Endometrial microvascular endothelial cells (primary cell): ENCODE data around the gene GARIN1A. TPM values are rescaled to one million over a fixed set of nuclear protein-coding genes. Genes with fewer than 3 reads are reported as not detected.
"Not testable (repeated sequence)": the region's sequence is repeated elsewhere in the genome, so short reads cannot be mapped to it uniquely, and the experiment has no call there.

Experiments
- in situ Hi-C: cut with HindIII; loops from 2 replicates; pipeline ENCODE4 v1.10.0; 2017; ENCODE audit warnings: low sequenced_read_pairs, low pct_unique_long_range_greater_than_20kb; ENCODE audit errors: inconsistent ontology term
- total RNA-seq: library from RNA; depleted of rRNA; stranded (reverse); fragments of >200 nt; gene quantifications from one replicate; pipeline ENCODE4 v1.2.3, GENCODE V29; 2015; ENCODE audit errors: inconsistent ontology term

The GARIN1A gene
- total RNA-seq: not detected

DNA sequence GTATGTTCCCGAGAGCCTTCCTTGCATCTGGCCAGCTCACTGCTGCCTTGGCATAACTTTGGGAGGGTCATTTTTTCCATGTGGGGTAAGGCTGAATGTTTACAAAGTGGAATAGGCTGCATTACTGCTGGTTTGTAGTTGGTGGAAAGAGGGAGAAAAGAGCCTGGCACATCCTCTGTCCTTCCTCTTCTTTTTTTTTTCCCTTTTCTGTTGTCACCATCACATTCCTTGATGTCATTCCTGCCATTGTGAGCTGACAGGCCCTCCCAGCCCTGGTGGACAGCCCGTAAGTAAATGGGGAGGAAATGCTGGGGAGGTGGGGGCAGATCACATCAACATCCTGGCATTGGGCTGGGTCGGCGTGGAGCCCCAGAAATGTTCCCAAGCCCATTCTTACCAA, at the start of gene GARIN1A:
TSS of gene GARIN1A (plus strand) at position 301 of the 400 bp plus-strand sequence. CDS start 106 bp downstream, outside the sequence.
- in situ Hi-C loops: no loop called here

DNA sequence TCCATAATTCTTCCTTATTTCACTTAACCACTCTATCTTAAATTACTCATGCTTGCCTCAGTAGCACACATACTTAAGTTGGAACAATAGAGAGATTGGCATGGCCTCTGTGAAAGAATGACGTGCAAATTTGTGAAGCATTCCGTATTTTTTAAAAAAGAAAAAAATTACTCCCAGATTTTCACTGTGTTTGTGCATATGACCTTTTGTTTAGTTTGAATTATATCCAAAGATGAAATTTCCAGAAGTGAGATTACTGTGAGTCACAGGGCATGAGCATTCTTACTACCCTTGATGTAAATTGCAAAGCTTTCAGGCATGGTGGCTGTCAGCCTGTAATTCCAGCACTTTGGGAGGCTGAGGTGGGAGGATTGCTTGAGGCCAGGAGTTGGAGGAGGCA, 45.0 kb upstream of the GARIN1A start:
- in situ Hi-C loops: not testable (repeated sequence)

DNA sequence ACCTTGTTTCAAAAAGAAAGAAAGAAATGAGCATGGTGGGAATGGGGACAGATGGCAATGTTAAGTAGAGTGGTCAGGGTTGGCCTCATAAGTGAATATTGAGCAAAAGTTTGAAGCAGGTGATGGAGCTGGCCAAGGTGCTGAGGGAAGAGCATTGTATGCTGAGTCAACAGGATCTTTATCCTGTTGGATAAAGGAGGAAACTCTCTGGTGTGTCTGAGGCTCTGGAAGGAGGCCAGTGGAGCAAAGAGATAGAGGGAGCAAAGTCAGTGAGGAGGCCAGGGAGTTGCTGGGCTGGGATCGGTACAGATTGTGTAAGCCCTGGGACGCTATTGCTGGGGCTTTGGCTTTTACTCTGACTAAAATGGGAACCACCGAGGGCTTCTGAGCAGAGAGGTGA, 38.2 kb upstream of the GARIN1A start:
- in situ Hi-C loops: not testable (repeated sequence)

DNA sequence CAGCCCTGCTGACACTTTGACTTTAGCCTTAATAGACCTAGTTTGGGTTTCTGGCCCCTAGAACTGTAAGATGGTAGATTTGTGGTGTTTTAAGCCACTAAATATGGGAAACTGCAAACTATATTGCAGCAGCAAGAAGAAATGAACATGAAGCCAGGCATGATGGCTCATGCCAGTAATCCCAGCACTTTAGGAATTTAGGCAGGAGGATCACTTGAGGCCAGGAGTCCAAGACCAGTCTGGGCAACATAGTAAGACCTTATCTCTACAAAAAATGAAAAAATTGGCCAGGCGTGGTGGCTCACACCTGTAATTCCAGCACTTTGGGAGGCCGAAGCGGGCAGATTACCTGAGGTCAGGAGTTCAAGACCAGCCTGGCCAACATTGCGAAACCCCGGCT, 26.9 kb upstream of the GARIN1A start:
- in situ Hi-C loops: not testable (repeated sequence)

DNA sequence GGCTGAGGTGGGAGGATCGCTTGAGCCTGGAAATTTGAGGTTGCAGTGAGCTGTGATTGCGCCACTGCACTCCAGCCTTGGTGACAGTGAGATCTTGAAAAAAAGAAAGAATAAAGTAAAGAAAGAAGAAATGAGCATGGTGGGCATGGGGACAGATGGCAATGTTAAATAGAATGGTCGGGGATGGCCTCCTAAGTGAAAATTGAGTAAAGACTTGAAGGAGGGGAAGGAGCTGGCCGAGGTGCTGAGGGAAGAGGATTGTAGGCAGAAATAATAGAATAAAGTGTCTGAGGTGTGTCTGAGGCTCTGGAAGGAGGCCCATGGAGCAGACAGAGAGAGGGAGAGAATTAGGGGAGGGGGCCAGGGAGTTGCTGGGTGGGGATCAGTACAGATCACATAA, 26.2 kb upstream of the GARIN1A start:
- in situ Hi-C loops: not testable (repeated sequence)

DNA sequence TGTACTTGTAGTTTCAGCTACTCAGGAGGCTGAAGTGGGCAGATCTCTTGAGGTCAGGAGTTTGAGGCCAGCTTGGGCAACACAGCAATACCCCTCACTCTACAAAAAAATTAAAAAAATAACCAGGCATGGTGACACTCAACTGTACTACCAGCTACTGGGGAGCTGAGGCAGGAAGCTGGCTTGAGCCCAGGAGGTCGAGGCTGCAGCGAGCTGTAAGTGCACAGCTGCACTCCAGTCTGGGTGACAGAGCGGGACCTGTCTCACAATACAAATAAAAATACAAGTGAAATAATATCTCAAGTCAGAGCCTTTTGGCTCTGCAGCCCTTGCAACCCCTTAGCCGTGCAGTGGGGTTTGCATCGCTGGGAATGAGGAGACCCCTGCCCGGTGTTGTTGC, 25.2 kb upstream of the GARIN1A start:
- in situ Hi-C loops: not testable (repeated sequence)

DNA sequence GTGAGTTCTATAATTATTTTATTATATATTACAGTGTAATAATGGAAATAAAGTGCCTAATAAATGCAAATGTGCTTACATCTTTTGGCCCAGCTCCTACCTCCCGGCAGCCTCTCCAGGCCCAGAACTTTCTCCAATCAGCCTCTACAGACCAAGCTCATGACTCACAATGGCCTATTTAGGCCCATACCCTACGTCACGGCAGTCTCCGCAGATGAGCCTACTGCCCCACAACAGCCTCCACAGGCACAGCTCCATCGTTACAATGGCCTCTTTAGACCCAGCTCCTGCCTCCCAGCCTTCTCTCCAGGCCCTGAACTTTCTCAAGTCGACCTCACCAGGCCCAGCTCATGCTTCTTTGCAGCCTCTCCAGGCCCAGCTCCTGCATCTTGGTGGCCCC, 21.0 kb upstream of the GARIN1A start:
- in situ Hi-C loops: not testable (repeated sequence)

DNA sequence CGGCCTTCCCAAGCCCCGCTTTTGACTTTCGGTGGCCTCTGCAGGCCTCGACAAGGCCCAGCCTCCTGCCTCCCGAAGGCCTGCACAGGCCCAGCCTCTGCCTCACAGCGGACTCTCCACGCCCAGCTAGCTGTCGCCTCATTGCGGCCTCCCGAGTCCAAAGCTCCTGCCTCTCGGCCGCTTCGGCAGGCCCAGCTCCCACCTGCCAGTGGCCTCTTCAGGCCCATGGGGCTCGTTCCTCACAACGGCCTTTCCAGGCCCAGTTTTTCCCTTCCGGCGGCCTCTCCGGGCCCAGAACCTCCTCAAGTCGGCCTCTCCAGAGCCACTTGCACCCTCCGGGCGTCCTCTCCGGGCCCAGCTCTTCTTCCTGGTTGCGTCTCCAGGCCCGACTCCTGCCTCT, 19.5 kb upstream of the GARIN1A start:
- in situ Hi-C loops: not testable (repeated sequence)

DNA sequence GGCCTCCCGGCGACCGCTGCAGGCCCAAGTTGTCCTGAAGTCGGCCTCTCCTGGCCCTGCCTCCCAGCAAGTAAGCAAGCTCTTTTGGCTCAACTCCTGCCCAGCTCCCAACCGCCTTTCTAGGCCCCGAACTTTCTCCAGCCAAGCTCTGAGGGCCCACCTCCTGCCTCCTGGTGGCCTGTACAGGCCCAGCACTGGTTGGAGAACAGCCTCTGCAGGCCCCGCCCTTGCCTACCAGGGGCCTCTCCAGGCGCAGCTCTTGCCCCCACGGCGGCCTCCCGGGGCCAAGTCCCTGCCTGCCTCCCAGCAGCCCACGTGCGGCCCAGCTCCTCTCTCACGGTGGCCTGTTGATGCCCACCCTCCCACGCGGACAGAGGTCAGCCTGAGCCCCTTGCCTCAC, 18.9 kb upstream of the GARIN1A start:
- in situ Hi-C loops: not testable (repeated sequence)

DNA sequence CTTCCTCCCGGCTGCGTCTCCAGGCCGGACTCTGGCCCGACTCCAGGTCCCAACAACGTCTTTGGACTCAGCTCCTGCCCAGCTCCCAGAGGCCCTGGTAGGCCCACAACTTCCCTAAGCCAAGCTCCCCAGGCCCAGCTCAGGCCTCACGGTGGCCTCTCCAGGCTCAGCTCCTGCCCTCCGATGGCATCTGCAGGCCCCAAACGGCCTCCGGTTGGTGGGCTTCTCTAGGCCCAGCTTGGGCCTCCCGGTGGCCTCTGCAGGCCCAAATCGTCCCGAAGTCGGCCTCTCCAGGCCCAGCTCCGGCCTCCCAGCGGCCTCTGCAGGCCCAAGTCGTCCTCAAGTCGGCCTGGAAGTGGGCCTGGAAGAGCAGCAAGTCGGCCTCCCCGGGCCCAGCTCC, 18.0 kb upstream of the GARIN1A start:
- in situ Hi-C loops: not testable (repeated sequence)

DNA sequence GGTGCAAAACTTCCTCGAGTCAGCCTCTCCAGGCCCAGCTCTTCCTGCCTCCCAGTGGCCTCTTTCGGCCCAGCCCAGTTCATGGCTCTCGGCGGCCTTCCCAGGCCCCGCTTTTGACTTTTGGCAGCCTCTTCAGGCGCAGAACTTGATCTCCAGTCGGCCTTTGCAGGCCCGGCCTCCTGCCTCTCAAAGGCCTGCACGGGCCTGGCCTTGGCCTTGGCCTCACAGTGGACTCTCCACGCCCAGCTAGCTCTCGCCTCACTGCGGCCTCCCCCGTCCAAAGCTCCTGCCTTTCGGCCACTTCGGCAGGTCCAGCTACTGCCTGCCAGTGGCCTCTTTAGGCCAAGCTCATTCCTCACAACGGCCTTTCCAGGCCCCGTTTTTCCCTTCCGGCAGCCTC, 17.6 kb upstream of the GARIN1A start:
- in situ Hi-C loops: not testable (repeated sequence)

DNA sequence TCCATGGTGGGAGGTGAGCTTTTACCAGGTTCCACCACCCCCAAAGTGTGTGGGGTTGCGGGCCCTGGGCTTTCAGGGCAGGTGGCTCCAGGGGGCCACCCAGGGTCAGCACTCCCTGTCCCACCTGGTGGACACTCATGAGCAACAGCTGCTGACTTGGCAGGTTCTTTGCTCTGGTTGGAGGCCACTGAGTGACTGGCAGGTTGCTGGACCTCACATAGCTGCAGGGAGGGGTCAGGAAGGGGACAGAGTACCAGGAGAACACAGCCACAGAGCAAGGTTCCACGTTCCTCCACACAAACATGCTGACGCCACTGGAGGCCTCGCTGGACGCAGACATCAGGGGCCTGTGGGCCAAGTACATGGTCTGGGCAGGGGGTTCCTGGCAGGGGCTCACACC, 13.7 kb upstream of the GARIN1A start:
- in situ Hi-C loops: not testable (repeated sequence)

DNA sequence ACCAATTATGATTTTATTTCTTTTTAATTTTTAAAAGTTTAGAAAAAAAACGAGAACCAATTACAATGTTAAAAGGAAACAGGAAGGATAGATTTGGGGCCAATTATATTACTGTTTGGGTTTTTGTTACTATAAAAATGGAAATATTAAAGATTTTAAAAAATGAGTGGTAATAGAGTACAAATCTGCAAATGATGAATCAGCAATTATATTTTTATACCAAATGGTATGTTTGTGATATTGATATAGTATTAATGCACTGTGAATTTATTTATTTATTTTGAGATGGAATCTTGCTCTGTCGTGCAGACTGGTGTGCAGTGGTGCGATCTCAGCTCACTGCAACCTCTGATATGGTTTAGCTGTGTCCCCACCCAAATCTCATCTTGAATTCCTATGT, 11.5 kb upstream of the GARIN1A start:
- in situ Hi-C loops: no loop called here

DNA sequence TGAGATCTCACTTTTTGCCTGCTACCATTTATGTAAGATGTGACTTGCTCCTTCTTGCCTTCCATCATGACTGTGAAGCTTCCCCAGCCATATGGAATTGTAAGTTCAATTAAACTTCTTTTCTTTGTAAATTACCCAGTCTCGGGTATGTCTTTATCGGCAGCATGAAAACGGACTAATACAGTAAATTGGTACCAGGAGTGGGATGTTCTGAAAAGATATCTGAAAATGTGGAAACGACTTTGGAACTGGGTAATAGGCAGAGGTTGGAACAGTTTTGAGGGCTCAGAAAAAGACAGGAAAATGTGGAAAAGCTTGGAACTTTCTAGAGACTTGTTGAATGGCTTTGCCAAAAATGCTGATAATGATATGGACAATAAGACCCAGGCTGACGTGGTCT, 10.6 kb upstream of the GARIN1A start:
- in situ Hi-C loops: no loop called here

DNA sequence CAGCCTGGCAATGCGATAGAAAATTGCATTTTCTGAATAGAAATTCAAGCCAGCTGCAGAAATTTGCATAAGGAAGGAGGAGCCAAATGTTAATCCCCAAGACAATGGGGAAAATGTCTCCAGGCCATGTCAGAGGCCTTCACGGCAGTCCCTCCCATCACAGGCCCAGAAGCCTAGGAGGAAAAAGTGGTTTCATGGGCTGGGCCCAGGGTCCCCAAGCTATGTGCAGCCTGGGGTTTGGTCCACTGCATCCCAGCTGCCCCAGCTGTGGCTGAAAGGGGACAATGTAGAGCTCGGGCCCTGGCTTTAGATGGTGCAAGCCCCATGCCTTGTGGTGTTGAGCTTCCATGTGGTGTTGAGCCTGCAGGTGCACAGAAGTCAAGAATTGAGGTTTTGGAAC, 10.0 kb upstream of the GARIN1A start:
- in situ Hi-C loops: no loop called here

DNA sequence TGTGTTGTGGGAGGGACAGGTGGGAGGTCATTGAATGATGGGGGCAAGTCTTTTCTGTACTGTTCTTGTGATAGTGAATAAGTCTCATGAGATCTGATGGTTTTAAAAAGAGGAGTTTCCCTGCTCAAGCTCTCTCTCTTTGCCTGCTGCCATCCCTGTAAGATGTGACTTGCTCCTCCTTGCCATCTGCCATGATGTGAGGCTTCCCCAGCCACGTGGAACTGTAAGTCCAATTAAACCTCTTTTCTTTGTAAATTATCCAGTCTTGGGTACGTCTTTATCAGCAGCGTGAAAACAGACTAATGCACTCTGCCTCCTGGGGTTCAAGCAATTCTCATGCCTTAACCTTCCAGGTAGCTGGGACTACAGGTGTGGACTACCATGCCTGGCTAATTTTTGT, 8.9 kb upstream of the GARIN1A start:
- in situ Hi-C loops: not testable (repeated sequence)

DNA sequence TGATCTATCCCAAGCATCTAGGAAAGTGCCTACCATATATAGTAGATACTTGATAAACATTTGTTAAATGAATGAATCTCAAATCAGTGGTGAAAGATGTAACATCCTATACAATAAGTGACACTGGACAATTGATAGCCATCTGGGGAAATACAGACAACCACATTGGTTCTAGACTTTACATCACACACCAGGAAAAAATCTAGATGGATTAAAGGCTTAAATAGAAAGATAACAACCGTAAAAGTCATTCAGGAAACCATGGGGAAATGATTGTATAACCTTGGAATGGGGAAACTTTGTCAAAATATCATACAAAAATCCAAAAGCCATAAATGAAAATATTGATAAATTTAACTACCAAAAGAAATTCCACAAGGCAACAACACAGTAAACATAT, 7.0 kb upstream of the GARIN1A start:
- in situ Hi-C loops: no loop called here

DNA sequence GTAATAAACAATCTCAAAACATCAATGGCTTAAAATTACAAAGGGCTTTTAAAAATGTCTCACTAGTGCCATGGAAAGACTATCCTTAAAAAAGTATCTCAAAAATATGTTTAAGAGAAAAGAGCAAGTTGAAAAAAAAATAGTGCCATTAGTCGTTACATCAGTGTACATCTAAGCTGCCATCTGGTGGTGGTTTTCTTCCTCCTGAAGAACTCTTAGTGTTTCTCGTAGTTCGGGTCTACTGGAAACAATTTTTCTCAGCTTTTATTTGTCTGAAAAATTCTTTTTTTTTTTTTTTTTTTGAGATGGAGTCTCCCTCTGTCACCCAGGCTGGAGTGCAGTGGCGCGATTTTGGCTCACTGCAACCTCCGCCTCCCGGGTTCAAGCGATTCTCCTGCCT, 5.9 kb upstream of the GARIN1A start:
- in situ Hi-C loops: no loop called here

DNA sequence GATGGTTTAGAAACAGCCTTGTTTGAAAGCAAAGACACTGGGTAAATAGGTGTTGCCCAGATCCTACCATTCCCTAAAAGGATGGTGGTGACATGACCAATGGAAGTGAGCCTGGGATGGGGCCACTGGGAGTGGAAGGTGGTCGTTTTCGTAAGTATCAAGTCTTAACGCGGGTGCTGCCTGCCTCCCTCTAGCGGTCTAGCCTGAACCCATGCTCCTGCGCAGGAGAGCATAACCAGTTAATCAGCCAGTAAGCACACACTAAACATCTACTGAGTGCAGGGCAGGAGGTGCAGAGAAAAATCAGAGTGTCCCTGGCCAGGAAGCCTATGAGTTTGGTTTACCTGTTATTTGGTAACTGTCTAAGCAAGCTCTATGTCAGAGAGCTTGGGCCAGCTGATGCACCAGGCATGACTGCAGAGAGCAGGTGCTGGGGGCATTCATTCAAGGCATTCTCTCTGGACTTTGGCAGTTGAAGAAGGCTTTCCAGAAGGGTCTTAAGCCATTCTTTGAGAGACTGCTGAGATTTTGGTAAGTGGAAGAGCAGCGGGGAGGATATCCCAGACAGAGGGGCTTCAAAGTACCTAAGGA, 930 bp downstream of the GARIN1A start:
- in situ Hi-C loops: no loop called here

DNA sequence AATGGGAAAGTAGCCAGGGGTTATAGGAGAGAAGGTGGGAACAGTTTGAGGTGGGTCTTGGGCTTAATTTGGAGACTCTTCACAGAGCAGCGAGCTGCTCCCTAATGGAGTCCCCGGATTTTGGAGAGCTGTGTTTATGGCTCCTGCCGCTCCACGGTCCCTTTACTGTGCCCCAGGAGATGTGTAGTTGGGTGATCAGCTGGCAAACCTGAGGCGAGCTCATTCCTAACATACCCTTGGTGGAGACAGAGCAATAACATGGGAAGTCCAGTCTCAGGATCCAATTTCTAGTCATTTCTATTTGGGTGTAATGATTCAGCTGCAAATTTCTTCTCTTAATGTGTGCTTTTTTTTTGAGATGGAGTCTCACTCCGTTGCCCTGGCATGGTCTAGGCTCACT, 1.5 kb downstream of the GARIN1A start:
- in situ Hi-C loops: no loop called here

DNA sequence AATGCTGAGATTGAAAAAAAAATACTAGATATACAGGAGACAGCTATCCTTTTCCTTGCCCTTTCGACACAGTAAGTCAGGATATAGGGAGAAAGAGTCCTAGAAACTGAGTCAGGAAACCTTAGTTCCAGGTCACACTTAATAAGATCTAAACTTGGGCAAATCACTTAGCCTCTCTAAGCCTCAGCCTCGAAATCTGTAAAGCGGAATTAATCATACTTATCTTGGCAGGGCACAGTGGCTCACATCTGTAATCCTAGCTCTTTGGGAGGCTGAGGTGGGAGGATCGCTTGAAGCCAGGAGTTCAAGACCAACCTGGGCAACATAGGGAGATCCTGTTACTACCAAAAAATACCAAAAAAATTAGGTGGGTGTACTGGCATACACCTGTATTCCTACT, 4.6 kb downstream of the GARIN1A start:
- in situ Hi-C loops: no loop called here
